ENCODE data around the gene RALA. TPM values are rescaled to one million over a fixed set of nuclear protein-coding genes. Genes with fewer than 3 reads are reported as not detected.

RALA gene
- total and polyA plus RNA-seq, 2 of the 13 experiments (the other 11 are each of a cell fraction or from before 2014, with no cell fraction given), result 11.8 to 19.5 TPM

DNA sequence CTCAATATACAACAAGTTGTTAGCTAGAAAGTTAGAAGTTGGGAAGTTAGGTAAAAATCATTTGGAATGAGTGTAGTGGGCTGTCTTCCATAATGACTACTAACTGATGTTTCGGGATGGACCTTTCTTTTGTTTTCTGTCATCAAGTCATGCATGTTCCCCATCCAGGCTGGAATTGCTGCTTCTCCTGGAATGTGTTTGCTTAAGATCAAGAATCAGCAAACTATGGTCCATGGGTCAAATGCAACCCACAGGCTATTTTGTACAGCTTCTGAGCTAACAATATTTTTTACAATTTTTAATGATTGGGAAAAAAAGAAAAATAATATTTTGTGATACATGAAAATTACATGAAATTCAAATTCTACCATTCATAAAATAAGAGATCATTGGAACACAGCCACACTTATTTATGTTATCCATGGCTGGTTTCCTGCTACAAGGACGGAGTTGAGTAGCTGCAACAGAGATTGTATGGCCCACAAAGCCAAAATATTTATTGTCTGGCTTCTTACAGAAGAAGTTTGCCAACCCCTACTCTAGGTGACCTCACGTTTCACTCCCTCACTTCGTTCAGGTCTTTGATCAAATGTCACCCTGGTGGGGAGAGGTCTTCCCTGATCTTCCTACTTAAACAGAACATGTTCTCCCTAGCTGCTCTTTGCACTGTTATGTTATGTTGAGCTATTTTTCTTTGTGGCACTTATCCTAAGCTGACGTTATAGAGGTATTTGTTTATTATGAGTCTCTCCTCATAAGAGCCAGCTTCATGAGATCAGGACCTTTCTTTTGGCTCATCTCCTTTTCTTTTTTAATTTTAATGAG is 127.1 kb downstream of the RALA start:
- POLR2A ChIA-PET, result interaction anchor here (1.3 kb wide), 2 partner anchors 17 to 171 kb away, joined by 4 to 5 read pairs; no protein-coding TSS in a partner anchor
- WGBS (ENCODE audit: low lambda C conversion rate), result 2% methylated on average over 5 of the region's 5 CpGs
- peak overlapping the region in 1 of 3 experiments; percentile 5; a peak in 1 of 6 replicates for H3K4me3 ChIP-seq (replicated peaks in 1 of 3; ENCODE audit: insufficient read depth in 1 of 3, low read depth in 2 of 3, low read length in 3 of 3)
- H3K9me3 ChIP-seq (ENCODE audit: low read length), result no peaks in the 10 kb centered on the region
- no peaks in the 10 kb centered on the region for H3K36me3 ChIP-seq (replicated peaks in 1 of 2; ENCODE audit: control insufficient read depth in 1 of 2, insufficient read depth in 2 of 2, low read length in 2 of 2)
- peak overlapping the region; percentile 70 for H3K27ac ChIP-seq (ENCODE audit: extremely low read length, insufficient read depth, low read length)
- intact Hi-C loops (cut with micrococcal nuclease; ENCODE audit: unreplicated experiment), result no loop called here
- DNase-seq (ENCODE audit: low spot score), result peak; percentile 70
- peak overlapping the region; percentile 65 for H3K4me2 ChIP-seq (ENCODE audit: low read depth, low read length)
- FAIRE-seq, result peak; percentile 42
- H3K4me1 ChIP-seq (ENCODE audit: insufficient read depth, low read length), result peaks cover 34% of the 10 kb centered on the region
- ATAC-seq, result peak; percentile 80
- no peaks in the 10 kb centered on the region for H3K27me3 ChIP-seq (ENCODE audit: control insufficient read depth in 1 of 2, insufficient read depth in 2 of 2, low read length in 2 of 2)
- no peaks in the 10 kb centered on the region for H4K20me1 ChIP-seq (ENCODE audit: insufficient read depth, low read length)
- no TSS peak for BruUV-seq (replicated peaks)
- H3K79me2 ChIP-seq (ENCODE audit: insufficient read depth, low read length), result no peaks in the 10 kb centered on the region
- H3K9ac ChIP-seq (ENCODE audit: insufficient read depth, low read depth, low read length), result no peak overlapping the region
- in situ Hi-C loops (cut with HindIII; ENCODE audit: extremely low pct_ligation_motif_present, low pct_unique_long_range_greater_than_20kb), result no loop called here
- CTCF ChIA-PET (ENCODE audit: low intra/inter-chr PET ratio, low total read pairs), result no interaction called here
- no peak overlapping the region for H2AFZ ChIP-seq (ENCODE audit: low read length)
- TF ChIP-seq GATAD2A (CRISPR knock-in tag; IDR thresholded peaks at IDR 0.05), result peak; percentile 36
- TF ChIP-seq, protein P1, sequence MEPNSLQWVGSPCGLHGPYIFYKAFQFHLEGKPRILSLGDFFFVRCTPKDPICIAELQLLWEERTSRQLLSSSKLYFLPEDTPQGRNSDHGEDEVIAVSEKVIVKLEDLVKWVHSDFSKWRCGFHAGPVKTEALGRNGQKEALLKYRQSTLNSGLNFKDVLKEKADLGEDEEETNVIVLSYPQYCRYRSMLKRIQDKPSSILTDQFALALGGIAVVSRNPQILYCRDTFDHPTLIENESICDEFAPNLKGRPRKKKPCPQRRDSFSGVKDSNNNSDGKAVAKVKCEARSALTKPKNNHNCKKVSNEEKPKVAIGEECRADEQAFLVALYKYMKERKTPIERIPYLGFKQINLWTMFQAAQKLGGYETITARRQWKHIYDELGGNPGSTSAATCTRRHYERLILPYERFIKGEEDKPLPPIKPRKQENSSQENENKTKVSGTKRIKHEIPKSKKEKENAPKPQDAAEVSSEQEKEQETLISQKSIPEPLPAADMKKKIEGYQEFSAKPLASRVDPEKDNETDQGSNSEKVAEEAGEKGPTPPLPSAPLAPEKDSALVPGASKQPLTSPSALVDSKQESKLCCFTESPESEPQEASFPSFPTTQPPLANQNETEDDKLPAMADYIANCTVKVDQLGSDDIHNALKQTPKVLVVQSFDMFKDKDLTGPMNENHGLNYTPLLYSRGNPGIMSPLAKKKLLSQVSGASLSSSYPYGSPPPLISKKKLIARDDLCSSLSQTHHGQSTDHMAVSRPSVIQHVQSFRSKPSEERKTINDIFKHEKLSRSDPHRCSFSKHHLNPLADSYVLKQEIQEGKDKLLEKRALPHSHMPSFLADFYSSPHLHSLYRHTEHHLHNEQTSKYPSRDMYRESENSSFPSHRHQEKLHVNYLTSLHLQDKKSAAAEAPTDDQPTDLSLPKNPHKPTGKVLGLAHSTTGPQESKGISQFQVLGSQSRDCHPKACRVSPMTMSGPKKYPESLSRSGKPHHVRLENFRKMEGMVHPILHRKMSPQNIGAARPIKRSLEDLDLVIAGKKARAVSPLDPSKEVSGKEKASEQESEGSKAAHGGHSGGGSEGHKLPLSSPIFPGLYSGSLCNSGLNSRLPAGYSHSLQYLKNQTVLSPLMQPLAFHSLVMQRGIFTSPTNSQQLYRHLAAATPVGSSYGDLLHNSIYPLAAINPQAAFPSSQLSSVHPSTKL (CRISPR knock-in tag; IDR thresholded peaks at IDR 0.05), result peak; percentile 61
- 0 out of 2 replicates have a peak, but pooled peaks have one; percentile 33 for TF ChIP-seq FOXA3 (CRISPR knock-in tag; IDR thresholded peaks at IDR 0.05)
- no peak for TF ChIP-seq RAD21 (CRISPR knock-in tag; IDR thresholded peaks at IDR 0.05)
- TF ChIP-seq, protein P2, sequence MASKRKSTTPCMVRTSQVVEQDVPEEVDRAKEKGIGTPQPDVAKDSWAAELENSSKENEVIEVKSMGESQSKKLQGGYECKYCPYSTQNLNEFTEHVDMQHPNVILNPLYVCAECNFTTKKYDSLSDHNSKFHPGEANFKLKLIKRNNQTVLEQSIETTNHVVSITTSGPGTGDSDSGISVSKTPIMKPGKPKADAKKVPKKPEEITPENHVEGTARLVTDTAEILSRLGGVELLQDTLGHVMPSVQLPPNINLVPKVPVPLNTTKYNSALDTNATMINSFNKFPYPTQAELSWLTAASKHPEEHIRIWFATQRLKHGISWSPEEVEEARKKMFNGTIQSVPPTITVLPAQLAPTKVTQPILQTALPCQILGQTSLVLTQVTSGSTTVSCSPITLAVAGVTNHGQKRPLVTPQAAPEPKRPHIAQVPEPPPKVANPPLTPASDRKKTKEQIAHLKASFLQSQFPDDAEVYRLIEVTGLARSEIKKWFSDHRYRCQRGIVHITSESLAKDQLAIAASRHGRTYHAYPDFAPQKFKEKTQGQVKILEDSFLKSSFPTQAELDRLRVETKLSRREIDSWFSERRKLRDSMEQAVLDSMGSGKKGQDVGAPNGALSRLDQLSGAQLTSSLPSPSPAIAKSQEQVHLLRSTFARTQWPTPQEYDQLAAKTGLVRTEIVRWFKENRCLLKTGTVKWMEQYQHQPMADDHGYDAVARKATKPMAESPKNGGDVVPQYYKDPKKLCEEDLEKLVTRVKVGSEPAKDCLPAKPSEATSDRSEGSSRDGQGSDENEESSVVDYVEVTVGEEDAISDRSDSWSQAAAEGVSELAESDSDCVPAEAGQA (IDR thresholded peaks at IDR 0.05; ENCODE audit: low read depth), result no peak
- TF ChIP-seq, protein P2 (CRISPR knock-in tag; IDR thresholded peaks at IDR 0.05; ENCODE audit: borderline replicate concordance), result no peak
- no peak for TF ChIP-seq ZFP36L2 (CRISPR knock-in tag; IDR thresholded peaks at IDR 0.05)
- TF ChIP-seq ZNF30 (CRISPR knock-in tag; IDR thresholded peaks at IDR 0.05), result no peak
- no peak for TF ChIP-seq FOXP1 (IDR thresholded peaks at IDR 0.05)
- TF ChIP-seq FOXP1 (CRISPR knock-in tag; IDR thresholded peaks at IDR 0.05), result peak; percentile 8; the same call in 1 of the 2 replicates
- TF ChIP-seq SOX13 (IDR thresholded peaks at IDR 0.05), result no peak
- TF ChIP-seq SOX13 (CRISPR knock-in tag; conservative IDR thresholded peaks at IDR 0.05 in 1 of 2, IDR thresholded peaks at IDR 0.05 in 1 of 2), result peak in 1 of 2 experiments; percentile 53; a peak in 2 of 4 replicates
